Spinal cord (tissue), 10 donors: ENCODE results near the gene DGKB. TPM values are rescaled to one million over a fixed set of nuclear protein-coding genes. Genes with fewer than 3 reads are reported as not detected.

ENCODE experiments used
- DNase-seq, 6 donors: peaks; one replicate each; pipeline versions ENCODE4 v3.0.0 to v3.0.0-alpha.2; 2013 to 2015; ENCODE audit warnings: low spot score in 6 of 6, low read depth in 4 of 6
- H3K27ac ChIP-seq: one replicate; pipeline ENCODE4 v1.5.1; 2013; ENCODE audit warnings: low read depth, low read length, control low read depth
- H3K27me3 ChIP-seq: one replicate; pipeline ENCODE4 v1.6.1; 2013; ENCODE audit warnings: low read length; ENCODE audit not compliant: control insufficient read depth, insufficient read depth
- H3K36me3 ChIP-seq: one replicate; pipeline ENCODE4 v1.6.1; 2013; ENCODE audit warnings: low read length; ENCODE audit not compliant: control insufficient read depth, insufficient read depth
- H3K4me1 ChIP-seq: one replicate; pipeline ENCODE4 v1.6.1; 2013; ENCODE audit warnings: low read length; ENCODE audit not compliant: control insufficient read depth, insufficient read depth
- H3K4me3 ChIP-seq: one replicate; pipeline ENCODE4 v1.5.1; 2013; ENCODE audit warnings: low read depth, low read length, control low read depth
- H3K9me3 ChIP-seq: one replicate; pipeline ENCODE4 v1.6.1; 2013; ENCODE audit warnings: low read length; ENCODE audit not compliant: control insufficient read depth, insufficient read depth
- WGBS: methylation state at CpG from one replicate; pipeline ENCODE4 v1.1.5; 2013; ENCODE audit warnings: missing lambda C conversion rate; ENCODE audit not compliant: insufficient coverage; 5-methylcytosine and 5-hydroxymethylcytosine counted together
- polyA plus RNA-seq, 2 donors: library from polyadenylated mRNA; unstranded; fragments of 120-200 nt; gene quantifications; one replicate each; pipeline ENCODE4 v1.2.1, GENCODE V29; 2013; ENCODE audit not compliant: insufficient read length in 2 of 2
- total RNA-seq, 2 donors: library from RNA; depleted of rRNA in 1 of 2; stranded (reverse); fragments of 120-200 nt in 1 of 2; fragments of >200 nt in 1 of 2; gene quantifications; one replicate each; pipeline versions ENCODE4 v1.2.3 to v1.2.4, GENCODE V29; 2013 to 2014
- donor health status: healthy.

The DGKB gene
- total and polyA plus RNA-seq, 4 donors = 13.6 to 31.4 (median 20.2) TPM

GRCh38 chr7:14759785-14760184 is 142.8 kb downstream of the DGKB start:
- H3K4me1 ChIP-seq = no peaks in the 10 kb centered on the region
- H3K36me3 ChIP-seq = no peaks in the 10 kb centered on the region
- H3K4me3 ChIP-seq = no peak overlapping the region
- DNase-seq = no peak
- H3K27ac ChIP-seq = no peak overlapping the region
- no peaks in the 10 kb centered on the region for H3K27me3 ChIP-seq
- WGBS = 100% methylated on average over 4 of the region's 5 CpGs
- H3K9me3 ChIP-seq = no peaks in the 10 kb centered on the region

GRCh38 chr7:14754631-14755030 is 147.9 kb downstream of the DGKB start:
- H3K4me1 ChIP-seq = no peaks in the 10 kb centered on the region
- no peak overlapping the region for H3K4me3 ChIP-seq
- no peaks in the 10 kb centered on the region for H3K9me3 ChIP-seq
- no peaks in the 10 kb centered on the region for H3K36me3 ChIP-seq
- no CpG with 5 or more reads among the region's 1 CpG for WGBS
- DNase-seq = no peak
- H3K27me3 ChIP-seq = no peaks in the 10 kb centered on the region
- H3K27ac ChIP-seq = no peak overlapping the region

- H3K27ac ChIP-seq = no peak overlapping the region
- no peaks in the 10 kb centered on the region for H3K9me3 ChIP-seq
- no peaks in the 10 kb centered on the region for H3K27me3 ChIP-seq
- H3K4me3 ChIP-seq = no peak overlapping the region
- 57% methylated on average over 1 of the region's 3 CpGs for WGBS
- no peaks in the 10 kb centered on the region for H3K36me3 ChIP-seq
- DNase-seq = no peak
- H3K4me1 ChIP-seq = no peaks in the 10 kb centered on the region
Observed at GRCh38 chr7:14752301-14752700, 150.2 kb downstream of the DGKB start.

- Histone ChIP-seq H3K36me3 (no peaks in the 10 kb centered on the region), H3K4me1 (no peaks in the 10 kb centered on the region), H3K27me3 (no peaks in the 10 kb centered on the region), H3K9me3 (no peaks in the 10 kb centered on the region), H3K27ac (no peak overlapping the region), H3K4me3 (no peak overlapping the region)
- no peak for DNase-seq
- no CpG with 5 or more reads among the region's 1 CpG for WGBS
Observed at GRCh38 chr7:14751461-14751860, 151.1 kb downstream of the DGKB start.

- no peaks in the 10 kb centered on the region for H3K36me3 ChIP-seq
- H3K4me3 ChIP-seq = no peak overlapping the region
- no peaks in the 10 kb centered on the region for H3K4me1 ChIP-seq
- H3K27me3 ChIP-seq = no peaks in the 10 kb centered on the region
- no peak for DNase-seq
- H3K27ac ChIP-seq = peak overlapping the region; percentile 57
- H3K9me3 ChIP-seq = peaks cover 8% of the 10 kb centered on the region
Observed at GRCh38 chr7:14748461-14748860, 154.1 kb downstream of the DGKB start.

GRCh38 chr7:14747701-14748100 is 154.8 kb downstream of the DGKB start:
- WGBS = no CpG with 5 or more reads among the region's 4 CpGs
- peak overlapping the region; percentile 57 for H3K27ac ChIP-seq
- H3K36me3 ChIP-seq = no peaks in the 10 kb centered on the region
- no peak overlapping the region for H3K4me3 ChIP-seq
- no peaks in the 10 kb centered on the region for H3K4me1 ChIP-seq
- DNase-seq = peak in 4 of 6 donors; percentile 6 to 83 (median 44)
- H3K9me3 ChIP-seq = peaks cover 12% of the 10 kb centered on the region
- no peaks in the 10 kb centered on the region for H3K27me3 ChIP-seq

GRCh38 chr7:14745076-14745475 is 157.5 kb downstream of the DGKB start:
- H3K4me1 ChIP-seq = no peaks in the 10 kb centered on the region
- no peaks in the 10 kb centered on the region for H3K36me3 ChIP-seq
- H3K9me3 ChIP-seq = peaks cover 21% of the 10 kb centered on the region
- DNase-seq = no peak
- no peak overlapping the region for H3K27ac ChIP-seq
- WGBS = 100% methylated on average over 1 of the region's 4 CpGs
- no peaks in the 10 kb centered on the region for H3K27me3 ChIP-seq
- no peak overlapping the region for H3K4me3 ChIP-seq

GRCh38 chr7:14740606-14741005 is 161.9 kb downstream of the DGKB start:
- peaks cover 4% of the 10 kb centered on the region for H3K36me3 ChIP-seq
- H3K4me1 ChIP-seq = no peaks in the 10 kb centered on the region
- no peaks in the 10 kb centered on the region for H3K27me3 ChIP-seq
- no peak overlapping the region for H3K4me3 ChIP-seq
- DNase-seq = no peak
- 84% methylated on average over 2 of the region's 4 CpGs for WGBS
- peaks cover 24% of the 10 kb centered on the region for H3K9me3 ChIP-seq
- H3K27ac ChIP-seq = no peak overlapping the region

GRCh38 chr7:14739841-14740185 is 162.7 kb downstream of the DGKB start:
- Histone ChIP-seq H3K9me3 (peaks cover 24% of the 10 kb centered on the region), H3K27ac (no peak overlapping the region), H3K4me1 (no peaks in the 10 kb centered on the region), H3K4me3 (no peak overlapping the region), H3K36me3 (peaks cover 4% of the 10 kb centered on the region), H3K27me3 (no peaks in the 10 kb centered on the region)
- no peak for DNase-seq
- 98% methylated on average over 12 of the region's 12 CpGs for WGBS

GRCh38 chr7:14739168-14739840 is 163.2 kb downstream of the DGKB start:
- H3K9me3 ChIP-seq = peaks cover 20% of the 10 kb centered on the region
- peaks cover 4% of the 10 kb centered on the region for H3K36me3 ChIP-seq
- 96% methylated on average over 4 of the region's 9 CpGs for WGBS
- no peak overlapping the region for H3K27ac ChIP-seq
- no peak overlapping the region for H3K4me3 ChIP-seq
- no peaks in the 10 kb centered on the region for H3K27me3 ChIP-seq
- DNase-seq = no peak
- H3K4me1 ChIP-seq = no peaks in the 10 kb centered on the region
